K562 (cell line): ENCODE measurements around the gene PELI3. TPM values are rescaled to one million over a fixed set of nuclear protein-coding genes. Genes with fewer than 3 reads are reported as not detected.

Experiments used
- ADNP ChIP-seq: fragments of 200-800 bp; sonication (Bioruptor generic); IDR thresholded peaks from 2 replicates; pipeline ENCODE4 v1.6.1; 2016; ENCODE audit warnings: missing genetic modification characterization, missing compliant biosample characterization
- CBX8 ChIP-seq: fragments of 200-600 bp; sonication (generic); IDR thresholded peaks from 2 replicates; pipeline ENCODE4 v1.6.1; 2012; ENCODE audit warnings: borderline replicate concordance, mixed run types, low read depth, mild to moderate bottlenecking, moderate library complexity, mixed read lengths, low read length, control low read depth, inconsistent platforms; ENCODE audit not compliant: poor library complexity, severe bottlenecking; ENCODE audit errors: extremely low read depth
- GATAD2A ChIP-seq: fragments of 450-650 bp; IDR thresholded peaks from 2 replicates; pipeline ENCODE4 v1.6.1; 2017
- JUN ChIP-seq, 2 experiments: sonication (generic) in 1 of 2; formaldehyde crosslinking in 1 of 2; IDR thresholded peaks; 2 replicates each; pipeline versions ENCODE4 v1.6.1 to v1.8.0; 2012 to 2022; ENCODE audit warnings: borderline replicate concordance in 2 of 2, mild to moderate bottlenecking in 2 of 2, improper control_type of control experiment in 1 of 2, low read depth in 1 of 2, low read length in 1 of 2, missing genetic modification reagents in 1 of 2
- KDM4B ChIP-seq, 2 experiments: fragments of 450-650 bp in 1 of 2; sonication (generic) in 1 of 2; IDR thresholded peaks; 2 replicates each; pipeline ENCODE4 v1.6.1; 2016 to 2017; ENCODE audit warnings: borderline replicate concordance in 2 of 2, antibody characterized with exemption in 1 of 2, low read depth in 1 of 2, mild to moderate bottlenecking in 1 of 2
- MEF2D ChIP-seq: conservative IDR thresholded peaks from 2 replicates; pipeline ENCODE4 v1.6.1; 2016; ENCODE audit warnings: low read depth, missing genetic modification characterization, missing compliant biosample characterization
- SIRT6 ChIP-seq: IDR thresholded peaks from one replicate; pipeline ENCODE4 v1.6.1; 2012; ENCODE audit warnings: low read depth, mild to moderate bottlenecking, control low read depth, inconsistent platforms, low read length, moderate library complexity
- XRCC3 ChIP-seq: fragments of 450-650 bp; IDR thresholded peaks from 2 replicates; pipeline ENCODE4 v1.6.1; 2017; ENCODE audit warnings: mild to moderate bottlenecking, moderate library complexity
- ZBTB17 ChIP-seq: fragments of 450-650 bp; formaldehyde crosslinking; IDR thresholded peaks from 2 replicates; pipeline ENCODE4 v1.4.0; 2020; ENCODE audit warnings: mild to moderate bottlenecking
- ZNF407 ChIP-seq: fragments of 450-650 bp; IDR thresholded peaks from 2 replicates; pipeline ENCODE4 v1.6.1; 2016; ENCODE audit warnings: low read depth
- ZNF41 ChIP-seq: fragments of 250-450 bp; sonication (Bioruptor Pico); conservative IDR thresholded peaks from 2 replicates; pipeline ENCODE4 v1.4.0; 2020; ENCODE audit warnings: mild to moderate bottlenecking
- ZNF507 ChIP-seq: conservative IDR thresholded peaks from 2 replicates; pipeline ENCODE4 v1.6.1; 2017; ENCODE audit warnings: missing genetic modification characterization, missing compliant biosample characterization
- ZNF780A ChIP-seq: fragments of 250-450 bp; sonication (Bioruptor Pico); IDR thresholded peaks from 2 replicates; pipeline ENCODE4 v1.5.0; 2021; ENCODE audit warnings: mild to moderate bottlenecking
- polyA plus RNA-seq, 8 experiments: library from polyadenylated mRNA; depleted of rRNA in 4 of 8; stranded (reverse) in 5 of 8; unstranded in 3 of 8; fragments of >200 nt; fragmentation: Nextera tagmentation in 2 of 8; fragmentation: Illumina TruSeq in 1 of 8; extraction: Ambion mirVana in 2 of 8; extraction: Trizol in 1 of 8; gene quantifications; 2 replicates each; pipeline versions ENCODE4 v1.2.1 to v1.2.3, GENCODE V29; 2011 to 2014; ENCODE audit warnings: inconsistent platforms in 1 of 8, missing spikeins in 1 of 8
- total RNA-seq, 7 experiments: library from RNA; depleted of rRNA in 6 of 7; stranded (reverse); fragments of >200 nt in 6 of 7; fragmentation: Illumina TruSeq in 2 of 7; extraction: Trizol in 2 of 7; gene quantifications; 2 replicates each; pipeline versions ENCODE4 v1.2.1 to v1.2.3, GENCODE V29; 2011 to 2021; ENCODE audit warnings: low replicate concordance in 1 of 7

Gene PELI3
- total and polyA plus RNA-seq, 9 of the 15 experiments (the other 6 are each of a cell fraction or from before 2014, with no cell fraction given), result 0.17 to 4.2 (median 1.9) TPM

- TF ChIP-seq ZNF407, result no peak
- no peak for TF ChIP-seq ZNF780A
- no peak for TF ChIP-seq JUN (IDR thresholded peaks at IDR 0.05; ENCODE audit: borderline replicate concordance, low read depth, low read length)
- no peak for TF ChIP-seq JUN (CRISPR knock-in tag; IDR thresholded peaks at IDR 0.05; ENCODE audit: borderline replicate concordance)
- no peak for TF ChIP-seq SIRT6
- no peak for TF ChIP-seq KDM4B (IDR thresholded peaks at IDR 0.05; ENCODE audit: borderline replicate concordance in 2 of 2, low read depth in 1 of 2)
- TF ChIP-seq GATAD2A, result no peak
- TF ChIP-seq ADNP (tag), result no peak
- no peak for TF ChIP-seq MEF2D (tag)
- TF ChIP-seq ZBTB17 (CRISPR knock-in tag), result no peak
- no peak for TF ChIP-seq ZNF41 (CRISPR knock-in tag)
- TF ChIP-seq CBX8, result no peak
- TF ChIP-seq XRCC3, result no peak
- no peak for TF ChIP-seq ZNF507 (tag)
Observed at GRCh38 chr11:66493130-66493529, 26.4 kb downstream of the PELI3 start (continued).
